NCI-H2171 (cell line): Measurements from ENCODE around the gene DPM2.

ENCODE experiments used
- DNase-seq: peaks from one replicate; lab custom pipeline; 2025; lab: John Stamatoyannopoulos, UW

Gene DPM2, protein sequence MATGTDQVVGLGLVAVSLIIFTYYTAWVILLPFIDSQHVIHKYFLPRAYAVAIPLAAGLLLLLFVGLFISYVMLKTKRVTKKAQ

DNA sequence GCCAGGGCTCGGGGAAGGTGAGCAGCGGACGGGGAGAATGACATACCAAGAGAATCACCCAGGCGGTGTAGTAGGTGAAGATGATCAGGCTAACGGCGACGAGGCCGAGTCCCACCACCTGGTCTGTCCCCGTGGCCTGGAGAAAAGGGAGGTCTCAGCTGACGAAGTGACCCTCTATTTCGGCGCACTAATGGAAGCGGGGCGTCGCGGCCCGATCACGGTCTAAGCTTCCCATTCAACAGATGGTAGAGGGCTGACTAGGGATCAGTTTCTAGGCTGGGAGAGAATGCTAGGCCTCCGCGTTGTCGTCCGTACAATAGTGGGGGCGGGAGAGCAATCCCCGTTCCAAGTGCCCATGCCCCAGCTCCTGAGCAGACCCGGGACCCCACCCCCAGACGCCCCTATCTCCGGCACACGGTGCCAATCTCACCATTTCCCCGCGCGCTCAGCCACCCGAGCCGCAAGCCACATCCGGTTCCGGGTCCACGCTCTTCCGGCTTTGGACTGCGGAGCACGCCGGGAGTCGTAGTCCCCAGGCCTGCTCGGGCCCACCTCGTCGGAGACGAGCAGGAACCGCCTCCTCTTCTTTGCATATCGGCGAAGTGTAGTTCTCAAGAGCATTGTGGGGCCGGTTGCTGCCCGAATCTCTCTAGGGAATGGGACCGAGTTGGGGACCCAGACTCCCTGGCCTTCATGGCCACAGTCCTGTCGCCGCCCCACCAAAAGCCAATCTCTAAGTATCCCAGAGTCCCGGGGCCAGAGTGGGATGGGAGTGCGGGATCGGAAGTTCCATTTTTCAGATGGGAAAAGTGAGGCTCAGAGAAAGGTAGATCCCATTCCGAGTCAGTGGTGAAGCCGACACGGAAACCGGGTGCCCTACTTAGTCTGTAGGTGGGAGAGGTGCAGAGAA lies at the start of gene DPM2:
TSS of gene DPM2 (minus strand) at position 467 of the 910 bp plus-strand sequence. CDS start at position 433, 34 bp downstream.
- DNase-seq = peak; percentile 93

DNA sequence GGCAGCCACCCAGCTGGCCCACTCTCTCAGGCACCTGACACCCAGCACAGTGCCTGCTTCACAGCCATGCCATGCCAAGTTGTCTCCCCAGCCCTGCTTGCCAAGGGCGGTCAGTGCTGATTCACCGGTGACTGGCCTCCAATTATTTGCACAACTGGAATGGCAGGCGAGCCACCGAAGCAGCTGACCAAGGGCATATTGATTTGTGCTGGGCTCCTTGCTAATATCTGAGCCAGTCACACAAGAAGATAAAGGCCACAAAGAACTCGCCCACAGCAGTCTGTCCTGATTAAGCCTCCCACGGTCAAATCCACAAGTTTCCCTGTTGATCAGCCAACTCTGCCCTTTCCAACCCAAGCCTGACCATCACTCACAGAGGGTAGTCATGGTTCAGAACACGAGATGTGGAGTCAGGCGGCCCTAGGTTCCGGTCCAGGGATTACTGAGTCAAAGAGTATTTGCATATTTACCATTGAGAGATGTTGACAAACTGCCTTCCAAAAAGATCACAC lies 49.5 kb upstream of the DPM2 start:
- no peak for DNase-seq

DNA sequence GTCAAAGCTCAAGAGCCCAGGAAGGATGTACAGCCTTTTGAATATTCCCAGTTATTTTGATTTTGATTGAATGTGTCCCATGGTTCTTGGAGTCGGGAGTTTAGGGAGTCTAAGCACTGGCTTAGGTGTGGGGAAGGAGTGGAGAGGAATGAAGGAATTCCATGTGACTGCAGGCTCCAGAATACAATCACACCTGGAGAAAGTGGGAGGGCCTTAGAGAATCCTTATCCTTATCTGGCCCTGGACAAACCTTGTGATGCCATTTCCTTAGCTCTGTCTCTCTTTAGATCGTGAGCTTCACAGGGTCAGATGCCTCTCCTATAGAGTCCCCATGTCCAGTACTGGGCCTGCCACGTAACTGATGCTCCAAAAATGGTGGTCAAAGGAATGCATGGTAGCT lies 47.4 kb upstream of the DPM2 start:
- DNase-seq = no peak

DNA sequence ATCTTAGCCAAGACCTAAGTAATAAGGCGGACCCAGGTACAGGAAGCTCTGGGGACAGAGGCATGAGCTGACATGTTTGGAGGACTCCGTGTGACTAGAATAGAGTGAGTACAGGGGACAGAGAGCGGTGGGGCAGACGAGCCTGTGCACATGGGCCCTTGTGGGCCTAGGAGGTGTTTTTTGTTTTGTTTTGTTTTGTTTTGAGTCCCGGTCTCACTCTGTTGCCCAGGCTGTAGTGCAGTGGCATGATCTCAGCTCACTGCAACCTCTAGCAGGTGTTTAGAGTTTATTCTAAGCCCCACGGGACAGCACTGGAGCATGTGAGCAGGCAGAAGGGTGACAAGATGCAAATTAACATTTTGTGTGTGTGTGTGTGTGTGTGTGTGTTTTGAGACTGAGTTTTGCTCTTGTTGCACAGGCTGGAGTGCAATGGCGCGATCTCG lies 46.2 kb upstream of the DPM2 start:
- peak; percentile 93 for DNase-seq

DNA sequence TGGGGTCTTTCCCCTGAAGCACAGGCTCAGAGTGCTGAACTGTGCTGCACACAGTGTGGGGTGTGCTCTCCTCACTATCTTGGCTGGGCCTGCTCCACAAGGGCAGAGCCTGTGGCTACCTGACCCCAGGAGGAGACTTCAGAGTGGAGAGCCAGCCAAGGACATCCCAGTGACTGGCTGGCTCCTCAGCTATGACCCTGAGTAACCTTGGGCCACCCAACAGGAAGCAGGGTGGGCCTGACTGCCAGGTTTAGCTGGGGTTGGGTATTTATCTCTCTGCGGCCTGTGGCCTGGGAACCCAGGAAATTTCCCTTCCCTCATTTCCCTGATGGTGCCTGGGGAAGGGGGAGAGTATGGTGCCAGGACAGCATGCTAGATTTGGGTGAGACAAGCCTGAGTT lies 45.3 kb upstream of the DPM2 start:
- DNase-seq = no peak

DNA sequence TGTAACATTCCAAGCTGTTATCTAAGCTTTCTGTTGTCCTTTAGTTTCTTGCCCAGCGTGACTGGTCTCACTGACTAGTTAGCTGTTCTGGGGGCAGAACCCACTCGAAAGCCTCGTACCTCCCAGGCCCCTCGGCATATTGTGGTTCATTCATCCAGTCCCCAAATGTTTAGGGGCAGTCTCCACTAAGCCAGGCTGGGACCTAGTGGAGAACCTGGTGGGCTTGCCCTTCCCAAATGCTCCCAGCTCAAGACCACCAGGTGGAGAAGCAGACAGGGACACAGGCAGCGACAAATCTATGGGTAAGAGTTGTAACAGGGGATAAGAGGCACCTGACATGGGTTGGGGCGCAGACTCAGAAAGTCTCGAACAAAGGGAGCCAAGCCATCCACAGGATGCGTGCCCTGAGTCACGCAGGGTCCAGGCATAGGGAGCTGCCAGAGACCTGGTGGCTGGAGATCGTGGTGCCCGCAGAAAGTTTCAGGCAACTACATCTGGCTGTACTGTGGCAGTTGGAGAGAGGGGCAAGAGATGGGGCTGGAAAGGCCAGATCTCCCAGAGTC lies 44.0 kb upstream of the DPM2 start:
- no peak for DNase-seq

DNA sequence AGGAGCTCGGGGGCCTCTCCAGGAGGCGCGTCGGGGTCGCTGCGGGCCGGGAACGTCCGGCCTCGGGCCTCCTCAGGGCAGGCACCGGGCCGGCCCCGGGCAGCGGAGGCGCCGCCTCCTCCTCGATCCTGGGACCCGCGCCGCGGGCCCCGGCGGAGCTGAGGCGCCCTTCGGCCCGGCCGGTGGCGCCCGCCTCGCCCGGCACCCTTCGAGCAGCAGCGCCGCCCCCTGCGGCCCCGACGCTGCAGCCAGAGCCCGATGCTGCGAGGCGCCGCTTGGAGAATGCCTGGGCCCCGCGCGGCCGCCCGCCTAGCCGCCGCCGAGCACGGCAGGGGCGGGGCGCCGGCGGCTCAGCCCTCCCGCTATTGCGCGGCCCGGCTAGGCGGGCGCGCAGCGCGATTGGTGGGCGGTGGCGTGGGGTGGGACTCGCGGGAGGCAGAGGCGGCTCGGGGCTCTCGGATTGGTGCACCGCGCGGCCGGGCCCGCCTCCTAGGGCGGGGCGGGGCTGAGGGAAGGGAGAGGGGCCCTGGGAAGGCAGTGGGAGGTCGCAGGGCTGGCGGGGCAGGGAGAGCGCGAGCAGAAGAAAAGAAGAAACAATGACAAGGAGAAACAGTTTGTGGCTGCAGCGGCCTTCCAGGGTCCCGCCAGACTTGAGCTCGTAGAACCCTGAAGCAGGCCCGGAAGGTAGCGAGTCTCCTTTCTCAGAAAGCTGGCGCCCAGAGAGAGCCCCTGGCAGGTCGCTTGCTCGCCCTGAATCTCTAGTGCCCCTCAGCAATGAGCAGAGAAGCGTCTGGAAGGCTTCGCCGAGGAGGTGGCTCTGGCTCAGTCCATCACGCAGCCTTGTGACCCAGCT lies 43.3 kb upstream of the DPM2 start, which contains the start of gene EEIG1:
TSS of gene EEIG1 (minus strand) at position 284 of the 853 bp plus-strand sequence. CDS start 852 bp downstream, outside the sequence.
- DNase-seq = peak; percentile 99

DNA sequence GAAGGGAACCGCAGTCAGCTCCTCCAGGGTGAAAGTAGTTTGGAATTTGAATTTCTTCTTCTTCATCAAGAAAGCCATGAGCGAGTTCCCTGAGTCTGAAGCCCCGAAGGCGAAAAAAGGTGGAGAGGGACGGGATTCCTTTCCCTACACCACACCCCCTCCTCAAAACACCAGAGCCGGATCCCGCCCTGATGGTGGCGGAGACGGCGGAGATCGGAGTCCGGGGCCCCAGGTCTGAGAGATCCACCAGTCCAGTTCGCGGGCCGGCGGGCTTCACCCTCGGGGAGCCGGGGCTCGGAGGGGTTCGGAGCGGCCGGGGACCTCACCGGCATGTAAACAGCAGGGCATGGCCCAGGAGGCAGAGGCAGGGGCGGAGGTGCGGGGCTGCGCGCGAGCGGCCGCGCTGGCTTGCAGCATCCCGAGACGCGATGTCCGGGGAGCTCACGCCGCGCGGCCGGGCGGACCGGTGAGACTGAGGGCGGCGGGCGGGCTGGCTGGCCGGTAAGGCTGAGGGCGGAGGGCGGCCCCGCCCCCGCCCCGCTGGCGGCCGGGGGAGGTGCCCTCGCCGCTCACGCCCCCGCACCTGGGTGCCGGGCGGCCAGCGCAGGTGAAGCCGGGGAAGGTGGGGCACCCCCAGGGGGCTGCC lies 42.5 kb upstream of the DPM2 start:
- no peak for DNase-seq

DNA sequence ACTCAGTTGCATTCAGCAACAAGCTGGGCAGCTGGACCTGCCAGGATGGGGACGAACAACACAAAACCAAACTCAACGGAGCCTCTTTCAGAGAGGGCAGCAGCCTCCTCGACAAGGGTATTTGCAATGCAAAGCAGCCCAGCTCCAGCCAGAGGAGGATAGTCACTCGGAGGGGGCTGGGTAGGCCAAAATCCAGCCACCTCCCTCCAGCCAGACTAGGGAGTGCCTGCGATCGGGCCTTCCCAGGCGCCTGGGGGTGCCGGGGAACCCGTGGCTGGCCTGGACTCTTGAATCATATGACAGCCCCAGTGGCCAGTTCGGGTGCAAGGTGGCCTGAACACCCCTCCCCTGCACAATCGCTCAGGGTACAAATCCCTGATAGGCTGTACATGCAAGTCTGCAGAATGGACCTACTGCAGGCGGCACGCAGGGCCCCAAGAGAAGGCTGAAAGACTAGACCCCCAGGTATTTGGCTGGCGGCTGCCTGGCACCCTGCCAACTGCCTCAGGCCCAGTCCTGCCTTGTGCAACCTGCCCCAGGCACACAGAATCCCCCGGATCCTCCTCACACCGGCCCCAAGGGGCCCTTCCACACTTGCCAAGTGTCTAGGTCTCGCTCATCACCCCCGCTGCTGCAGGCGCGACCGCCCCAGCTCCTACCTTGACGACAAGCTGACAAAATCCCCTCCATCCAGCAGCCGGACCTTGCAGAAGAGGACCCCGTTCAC lies 41.8 kb upstream of the DPM2 start:
- peak; percentile 90 for DNase-seq

DNA sequence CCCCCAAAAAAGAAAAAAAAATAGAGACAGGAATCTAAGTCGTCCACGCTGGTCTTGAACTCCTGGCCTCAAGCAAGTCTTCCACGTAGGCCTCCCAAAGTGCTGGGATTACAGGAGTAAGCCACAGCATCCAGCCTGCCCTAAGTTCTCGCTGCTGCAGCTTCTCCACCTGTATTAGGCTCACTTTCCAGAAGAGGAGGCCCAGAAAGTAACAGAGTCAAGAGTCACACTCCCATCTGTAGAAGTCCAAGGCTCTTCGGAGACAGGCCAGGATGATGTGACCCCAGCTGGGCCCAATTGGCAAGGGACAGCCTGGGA lies 41.3 kb upstream of the DPM2 start:
- DNase-seq = no peak

DNA sequence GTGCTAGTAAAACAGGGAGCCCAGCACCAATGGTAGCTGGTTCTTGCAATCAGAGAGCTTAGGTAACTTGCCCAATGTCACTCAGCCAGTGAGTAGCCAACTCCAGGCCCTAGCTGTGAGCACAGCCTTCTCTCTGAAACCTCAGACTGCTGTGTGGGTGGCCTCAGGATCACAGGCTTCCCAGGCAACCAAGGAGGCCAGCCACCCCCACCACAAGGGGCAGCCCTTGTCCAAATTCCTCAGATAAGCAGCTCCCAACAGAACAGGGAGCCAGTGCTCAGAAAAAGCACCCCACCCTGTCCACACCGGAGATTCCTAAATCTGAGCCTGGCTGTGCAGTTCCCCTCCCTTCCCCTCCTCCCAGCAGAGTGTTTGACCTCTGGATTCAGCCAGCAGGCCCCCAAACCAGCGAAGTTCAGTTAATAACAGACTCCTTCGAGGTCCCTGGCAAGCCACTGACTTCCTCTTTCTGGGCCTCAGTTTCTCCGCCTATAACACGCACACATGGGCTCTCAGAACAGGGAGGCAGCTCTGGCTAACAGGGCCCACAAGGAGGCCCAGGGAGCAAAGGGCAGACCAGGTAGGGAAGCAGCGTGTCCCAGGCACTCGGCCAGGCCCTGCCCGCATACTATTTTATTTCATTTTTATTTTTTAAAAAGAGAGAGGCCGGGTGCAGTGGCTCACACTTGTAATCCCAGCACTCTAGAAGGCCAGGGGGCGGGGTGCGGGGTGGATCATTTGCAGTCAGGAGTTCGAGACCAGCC lies 40.4 kb upstream of the DPM2 start:
- no peak for DNase-seq

DNA sequence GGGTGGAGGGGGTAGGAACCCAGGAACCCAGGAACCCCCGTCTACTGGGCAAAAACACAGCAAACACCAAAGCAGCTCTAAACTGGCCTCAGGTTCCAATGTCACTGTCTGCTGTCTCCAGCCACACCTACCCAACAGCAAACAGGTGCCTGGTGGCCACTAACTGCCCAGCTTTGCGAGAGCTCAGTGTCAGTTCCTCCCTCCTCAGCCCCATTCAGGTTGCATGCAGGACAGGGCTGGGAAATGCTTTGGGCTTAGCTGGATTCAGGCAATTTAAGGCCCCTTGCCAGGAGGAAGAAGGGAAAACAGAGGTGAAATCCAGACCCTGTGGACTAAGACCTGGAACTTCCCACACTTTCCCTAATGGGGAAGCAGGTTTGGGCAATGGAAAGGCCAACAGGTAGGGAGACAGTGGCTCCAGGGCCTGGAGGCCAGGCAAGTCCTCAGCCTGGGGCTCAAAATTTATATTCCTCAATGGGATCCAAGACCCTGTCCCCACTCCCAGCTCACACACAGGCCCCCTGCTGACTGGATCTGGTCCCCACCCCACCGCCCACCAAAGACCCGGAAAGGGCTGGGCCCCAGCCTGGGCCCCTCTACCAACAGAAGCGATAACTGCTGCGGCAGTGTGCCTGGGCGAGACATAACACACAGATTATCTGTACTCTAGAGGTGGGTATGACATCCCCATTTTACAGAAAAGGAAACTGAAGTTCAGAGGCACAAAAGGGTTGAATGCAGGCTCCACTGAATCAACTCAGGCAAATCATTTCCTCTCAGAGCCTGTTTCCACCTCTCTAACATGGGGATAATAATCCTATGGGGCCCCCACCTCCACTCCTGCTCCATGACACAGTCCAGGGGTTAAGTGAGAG lies 39.6 kb upstream of the DPM2 start:
- no peak for DNase-seq

DNA sequence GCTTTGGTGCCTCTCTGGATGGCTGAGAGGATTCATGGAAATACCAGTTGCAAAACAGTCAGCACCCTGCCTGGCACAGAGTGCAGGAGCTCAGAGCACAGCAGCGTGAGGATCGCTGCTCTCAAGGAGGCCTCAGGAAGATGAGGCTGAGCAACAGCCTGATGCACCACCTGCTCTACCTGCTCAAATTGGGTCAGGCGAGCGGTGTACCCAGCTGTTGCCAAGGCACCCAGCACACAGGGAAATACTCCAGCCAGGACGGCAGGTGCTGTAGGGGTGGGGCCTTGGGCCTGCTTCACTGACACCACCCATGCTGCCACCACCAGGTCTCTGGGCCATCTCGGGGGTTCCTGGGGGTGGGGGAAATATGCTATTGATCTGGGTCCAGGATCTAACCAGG lies 38.8 kb upstream of the DPM2 start:
- peak; percentile 94 for DNase-seq

DNA sequence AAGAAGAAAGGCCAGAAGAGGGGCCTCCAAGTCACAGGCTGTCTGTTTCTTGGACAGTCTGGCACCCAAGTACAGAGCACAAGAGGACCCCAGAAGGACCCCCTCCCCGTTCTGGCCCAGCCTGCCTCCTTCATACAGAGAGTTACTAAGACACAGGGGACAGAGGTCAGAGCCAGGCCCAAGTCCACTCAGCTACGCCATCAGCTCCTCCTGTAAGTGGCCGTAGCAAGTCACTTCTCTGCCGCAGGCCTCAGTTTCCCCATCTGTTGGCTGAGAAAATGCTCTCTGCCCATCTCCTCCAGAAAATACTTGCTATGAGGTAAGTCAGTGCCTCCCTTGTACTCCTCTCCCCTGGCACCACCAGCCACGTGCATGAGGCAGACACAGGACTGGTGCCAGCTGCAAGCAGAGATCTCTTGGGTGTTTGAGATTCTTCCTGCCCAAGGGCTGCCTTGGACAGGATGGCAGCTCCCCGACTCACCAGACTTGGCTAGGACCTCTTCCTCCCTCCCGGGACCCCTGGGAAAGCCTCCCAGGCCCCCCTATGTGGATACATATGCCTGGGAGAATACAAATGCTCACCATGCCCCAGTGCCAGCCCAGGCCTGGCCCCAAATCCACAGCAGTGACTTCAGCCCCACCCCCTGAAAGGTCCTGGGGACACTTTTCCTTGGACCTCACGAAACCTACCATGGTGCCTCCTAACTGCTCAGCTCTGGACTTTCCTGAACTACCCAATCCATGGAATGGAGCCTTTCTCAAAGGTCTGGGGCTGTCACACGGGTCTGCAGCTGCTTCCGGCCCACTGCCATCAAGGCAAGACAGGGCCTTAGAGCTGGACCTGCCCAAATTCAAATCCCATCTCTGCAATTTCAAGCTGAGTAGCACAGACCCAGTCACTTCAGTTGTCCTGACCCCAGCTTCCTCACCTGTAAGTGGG lies 38.0 kb upstream of the DPM2 start:
- DNase-seq = no peak

DNA sequence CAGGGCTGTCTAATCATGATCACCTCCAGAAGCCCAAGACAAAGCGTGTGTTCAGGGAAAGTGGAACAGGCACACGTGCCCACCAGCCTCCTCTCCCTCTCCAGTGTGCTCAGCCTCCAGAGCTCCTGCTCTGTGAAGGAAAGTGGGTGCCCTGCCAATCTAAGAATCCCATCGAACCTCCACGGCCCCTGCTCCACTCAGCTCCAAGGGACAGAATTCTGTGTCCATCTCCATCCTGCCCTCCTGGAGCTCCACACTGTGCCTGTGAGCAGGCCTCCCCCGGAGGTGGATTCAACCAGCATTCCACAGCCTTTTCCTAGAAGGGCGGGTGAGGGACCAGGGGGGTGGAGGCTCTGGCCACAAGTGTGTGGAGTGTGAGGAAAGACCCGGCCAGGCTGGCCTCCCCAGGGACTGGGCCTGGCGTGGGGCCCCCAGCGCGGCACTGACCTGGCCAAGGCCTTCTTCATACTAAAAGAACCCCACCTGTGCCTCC lies 37.2 kb upstream of the DPM2 start:
- DNase-seq = no peak

DNA sequence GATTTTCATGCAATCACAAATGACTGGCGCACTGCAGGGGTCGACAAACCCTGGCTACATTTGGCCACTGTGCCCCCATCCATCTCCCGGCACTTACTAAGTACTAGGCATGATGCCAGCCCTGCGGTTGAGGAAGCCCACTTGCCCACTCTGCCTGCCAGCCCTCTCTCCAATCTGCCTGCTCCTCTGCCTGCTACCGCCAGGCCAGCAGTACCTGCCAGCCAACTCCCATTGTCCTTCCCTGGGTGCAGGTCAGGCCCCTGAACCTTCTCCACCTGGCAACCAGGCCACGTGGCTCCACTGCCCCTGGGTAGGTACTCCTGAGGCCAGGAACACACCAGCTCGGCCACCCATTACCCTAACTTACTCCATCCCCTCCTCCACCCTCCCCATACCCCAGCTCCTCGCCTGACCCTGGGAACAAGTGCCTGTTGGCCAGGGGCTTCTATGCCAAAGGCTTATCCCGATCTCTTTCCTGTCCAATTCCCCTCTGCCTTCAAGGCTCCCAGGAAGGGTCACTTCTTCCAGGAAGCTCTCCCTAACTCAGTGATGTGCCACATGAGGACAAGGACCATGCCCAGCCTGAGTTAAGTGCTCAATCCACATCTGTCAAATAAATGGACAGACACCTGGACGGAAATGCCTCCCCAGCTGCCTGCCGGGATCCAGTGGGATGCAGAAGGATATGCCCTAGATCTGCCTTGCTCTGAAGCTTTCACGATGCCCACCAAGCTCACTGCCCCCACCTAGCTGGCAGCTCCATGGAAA lies 36.5 kb upstream of the DPM2 start:
- no peak for DNase-seq
